SK-N-SH treated with all-trans-retinoic acid at 6 μM for 48 hours (cell line): Measurements from ENCODE around the gene PJA1.

Experiments
- ATAC-seq: fragments of 200-7000 bp; cut with Tn5 transposase; 3 replicates; pipeline ENCODE4 v1.9.1; 2020; ENCODE audit warnings: mild to moderate bottlenecking, moderate library complexity
- ARNTL ChIP-seq: fragments of 450-650 bp; formaldehyde crosslinking; IDR thresholded peaks from 2 replicates; pipeline ENCODE4 v1.5.0; 2020; ENCODE audit warnings: low read depth, mild to moderate bottlenecking, moderate library complexity, borderline replicate concordance
- BACH2 ChIP-seq: fragments of 250-450 bp; sonication (Bioruptor Pico); IDR thresholded peaks from 2 replicates; pipeline ENCODE4 v1.9.0; 2021; ENCODE audit warnings: mild to moderate bottlenecking, borderline replicate concordance
- CSRNP3 ChIP-seq: fragments of 250-450 bp; sonication (Bioruptor Pico); IDR thresholded peaks from 2 replicates; pipeline ENCODE4 v1.5.1; 2021; ENCODE audit warnings: mild to moderate bottlenecking, moderate library complexity
- ESRRG ChIP-seq: fragments of 250-450 bp; sonication (Bioruptor Pico); IDR thresholded peaks from 2 replicates; pipeline ENCODE4 v1.6.1; 2021; ENCODE audit warnings: mild to moderate bottlenecking
- GLIS3 ChIP-seq: fragments of 250-450 bp; sonication (Bioruptor Pico); IDR thresholded peaks from 2 replicates; pipeline ENCODE4 v1.5.0; 2020; ENCODE audit warnings: mild to moderate bottlenecking, moderate library complexity
- ISL1 ChIP-seq: fragments of 250-450 bp; sonication (Bioruptor Pico); IDR thresholded peaks from 2 replicates; pipeline ENCODE4 v2.1.2; 2022; ENCODE audit warnings: mild to moderate bottlenecking, moderate library complexity
- OSR1 ChIP-seq: fragments of 250-450 bp; sonication (Bioruptor Pico); IDR thresholded peaks from 2 replicates; pipeline ENCODE4 v1.8.0; 2022; ENCODE audit warnings: moderate library complexity, mild to moderate bottlenecking, inconsistent platforms
- PATZ1 ChIP-seq: fragments of 250-450 bp; sonication (Bioruptor Pico); IDR thresholded peaks from 2 replicates; pipeline ENCODE4 v1.8.0; 2020; ENCODE audit warnings: mild to moderate bottlenecking, moderate library complexity, borderline replicate concordance
- POU6F1 ChIP-seq: fragments of 250-450 bp; sonication (Bioruptor Pico); IDR thresholded peaks from 2 replicates; pipeline ENCODE4 v1.8.0; 2021; ENCODE audit warnings: low read depth, mild to moderate bottlenecking, moderate library complexity, borderline replicate concordance
- PPARA ChIP-seq: fragments of 250-450 bp; sonication (Bioruptor Pico); IDR thresholded peaks from 2 replicates; pipeline ENCODE4 v1.5.0; 2020; ENCODE audit warnings: mild to moderate bottlenecking, borderline replicate concordance
- RARB ChIP-seq: fragments of 250-450 bp; sonication (Bioruptor Pico); IDR thresholded peaks from 2 replicates; pipeline ENCODE4 v1.8.0; 2021; ENCODE audit warnings: mild to moderate bottlenecking, moderate library complexity
- SNAI2 ChIP-seq: fragments of 250-450 bp; sonication (Bioruptor Pico); IDR thresholded peaks from 2 replicates; pipeline ENCODE4 v1.5.0; 2020; ENCODE audit warnings: mild to moderate bottlenecking, moderate library complexity
- TCF4 ChIP-seq: fragments of 250-450 bp; sonication (Bioruptor Pico); IDR thresholded peaks from 2 replicates; pipeline ENCODE4 v1.8.0; 2021; ENCODE audit warnings: mild to moderate bottlenecking, moderate library complexity, borderline replicate concordance
- TSHZ2 ChIP-seq: fragments of 250-450 bp; sonication (Bioruptor Pico); IDR thresholded peaks from 2 replicates; pipeline ENCODE4 v1.5.0; 2020; ENCODE audit warnings: mild to moderate bottlenecking, moderate library complexity
- ZC3H10 ChIP-seq: fragments of 250-450 bp; sonication (Bioruptor Pico); IDR thresholded peaks from 2 replicates; pipeline ENCODE4 v1.5.1; 2021; ENCODE audit warnings: mild to moderate bottlenecking, moderate library complexity
- ZNF565 ChIP-seq: fragments of 450-650 bp; formaldehyde crosslinking; conservative IDR thresholded peaks from 2 replicates; pipeline ENCODE4 v1.5.0; 2020; ENCODE audit warnings: low read depth, mild to moderate bottlenecking, moderate library complexity
- ZNF70 ChIP-seq: fragments of 450-650 bp; formaldehyde crosslinking; IDR thresholded peaks from 2 replicates; pipeline ENCODE4 v1.5.0; 2020; ENCODE audit warnings: mild to moderate bottlenecking, moderate library complexity
- ZNF8 ChIP-seq: fragments of 450-650 bp; formaldehyde crosslinking; IDR thresholded peaks from 2 replicates; pipeline ENCODE4 v1.5.0; 2020; ENCODE audit warnings: mild to moderate bottlenecking, moderate library complexity

Gene PJA1

GRCh38 chrX:69117876-69118526, 47.3 kb downstream of the PJA1 start:
- no peak for TF ChIP-seq PPARA (CRISPR knock-in tag)
- TF ChIP-seq OSR1, result no peak
- no peak for TF ChIP-seq TSHZ2 (CRISPR knock-in tag)
- TF ChIP-seq ZNF565 (CRISPR knock-in tag), result no peak
- no peak for TF ChIP-seq RARB
- no peak for TF ChIP-seq ZC3H10 (CRISPR knock-in tag)
- TF ChIP-seq TCF4, result no peak
- TF ChIP-seq CSRNP3 (CRISPR knock-in tag), result no peak
- no peak for TF ChIP-seq ARNTL (CRISPR knock-in tag)
- TF ChIP-seq POU6F1 (CRISPR knock-in tag), result no peak
- TF ChIP-seq BACH2, result no peak
- TF ChIP-seq GLIS3 (CRISPR knock-in tag), result no peak
- TF ChIP-seq SNAI2 (CRISPR knock-in tag), result no peak
- TF ChIP-seq ESRRG, result no peak
- no peak for TF ChIP-seq ZNF8 (CRISPR knock-in tag)
- no peak for TF ChIP-seq ZNF70 (CRISPR knock-in tag)
- TF ChIP-seq, all 23 proteins: peak for 0
- no peak for ATAC-seq

- TF ChIP-seq BACH2 (no peak), ISL1 (CRISPR knock-in tag) (no peak), RARB (no peak), PATZ1 (CRISPR knock-in tag) (no peak)
- ATAC-seq, result no peak
Measured at GRCh38 chrX:69116077-69116476, 49.2 kb downstream of the PJA1 start.

GRCh38 chrX:69113723-69114122, 51.5 kb downstream of the PJA1 start:
- ATAC-seq, result no peak

More at GRCh38 chrX:69113723-69114122, 51.5 kb downstream of the PJA1 start:
- TF ChIP-seq ISL1 (CRISPR knock-in tag), result no peak
